ENCODE results near the gene MCRIP1.

The MCRIP1 gene

GRCh38 chr17:81860756-81861568 is 27.9 kb upstream of the MCRIP1 start:
- in situ Hi-C loops (cut with MboI; ENCODE audit: low pct_unique_long_range_greater_than_20kb, low sequenced_read_pairs, unreplicated experiment): no loop called here
- DNase-seq (ENCODE audit: low spot score): peak; percentile 99

DNA sequence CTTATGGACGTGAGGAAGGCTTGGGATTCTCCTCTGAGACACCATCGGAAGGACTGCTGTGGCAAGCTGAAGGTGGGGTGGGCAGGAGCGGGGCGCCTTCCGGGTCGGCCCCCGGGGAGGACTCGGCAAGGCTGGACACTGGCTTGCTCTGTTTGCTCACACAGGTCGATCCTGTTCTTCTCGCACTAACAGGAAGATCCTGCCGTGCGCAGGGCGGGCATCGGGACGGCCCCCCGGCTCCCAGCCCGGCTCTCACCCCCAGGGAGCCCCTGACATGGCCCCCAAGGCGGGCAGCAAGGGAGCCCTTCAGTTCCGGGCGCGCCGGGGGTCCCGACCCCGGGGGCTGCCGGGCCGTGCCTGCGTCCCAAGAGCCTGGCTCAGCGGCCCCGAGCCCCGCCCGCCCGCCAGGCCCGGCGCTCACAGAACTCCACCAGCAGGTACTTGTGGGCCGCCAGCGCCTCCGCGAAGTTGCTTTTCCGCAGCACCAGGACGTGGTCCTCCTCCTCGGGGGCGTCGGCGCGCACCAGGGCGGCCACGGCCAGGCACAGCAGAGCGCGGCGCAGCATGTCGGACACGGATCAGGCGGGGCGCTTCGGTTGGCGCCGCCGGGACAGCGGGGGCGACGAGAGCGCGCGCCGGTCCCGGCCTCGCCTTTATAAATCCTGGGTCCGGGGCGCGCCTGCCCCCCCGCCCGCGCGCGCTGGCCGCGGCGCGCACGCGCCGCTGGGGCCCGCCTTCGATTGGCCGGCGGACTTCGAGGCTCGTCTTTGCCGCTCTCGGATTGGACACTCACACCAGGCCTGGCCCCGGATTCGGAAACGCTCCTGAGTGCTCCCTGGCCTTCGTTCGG is 27.0 kb upstream of the MCRIP1 start, which contains the start of gene P4HB:
P4HB (minus strand) TSS at position 630 of the 850 bp plus-strand sequence; CDS start at position 566, 64 bp downstream.
- TF ChIP-seq, protein P1, sequence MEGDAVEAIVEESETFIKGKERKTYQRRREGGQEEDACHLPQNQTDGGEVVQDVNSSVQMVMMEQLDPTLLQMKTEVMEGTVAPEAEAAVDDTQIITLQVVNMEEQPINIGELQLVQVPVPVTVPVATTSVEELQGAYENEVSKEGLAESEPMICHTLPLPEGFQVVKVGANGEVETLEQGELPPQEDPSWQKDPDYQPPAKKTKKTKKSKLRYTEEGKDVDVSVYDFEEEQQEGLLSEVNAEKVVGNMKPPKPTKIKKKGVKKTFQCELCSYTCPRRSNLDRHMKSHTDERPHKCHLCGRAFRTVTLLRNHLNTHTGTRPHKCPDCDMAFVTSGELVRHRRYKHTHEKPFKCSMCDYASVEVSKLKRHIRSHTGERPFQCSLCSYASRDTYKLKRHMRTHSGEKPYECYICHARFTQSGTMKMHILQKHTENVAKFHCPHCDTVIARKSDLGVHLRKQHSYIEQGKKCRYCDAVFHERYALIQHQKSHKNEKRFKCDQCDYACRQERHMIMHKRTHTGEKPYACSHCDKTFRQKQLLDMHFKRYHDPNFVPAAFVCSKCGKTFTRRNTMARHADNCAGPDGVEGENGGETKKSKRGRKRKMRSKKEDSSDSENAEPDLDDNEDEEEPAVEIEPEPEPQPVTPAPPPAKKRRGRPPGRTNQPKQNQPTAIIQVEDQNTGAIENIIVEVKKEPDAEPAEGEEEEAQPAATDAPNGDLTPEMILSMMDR (IDR thresholded peaks at IDR 0.05; ENCODE audit: extremely low read depth, insufficient read depth, missing control alignments): no peak
- DNase-seq (ENCODE audit: low spot score): peak; percentile 32
- in situ Hi-C loops (cut with MboI; ENCODE audit: low pct_unique_long_range_greater_than_20kb, low sequenced_read_pairs, unreplicated experiment): no loop called here

More at GRCh38 chr17:81860756-81861568, 27.9 kb upstream of the MCRIP1 start:
- TF ChIP-seq, protein P1 (IDR thresholded peaks at IDR 0.05; ENCODE audit: extremely low read depth, insufficient read depth, missing control alignments): no peak

DNA sequence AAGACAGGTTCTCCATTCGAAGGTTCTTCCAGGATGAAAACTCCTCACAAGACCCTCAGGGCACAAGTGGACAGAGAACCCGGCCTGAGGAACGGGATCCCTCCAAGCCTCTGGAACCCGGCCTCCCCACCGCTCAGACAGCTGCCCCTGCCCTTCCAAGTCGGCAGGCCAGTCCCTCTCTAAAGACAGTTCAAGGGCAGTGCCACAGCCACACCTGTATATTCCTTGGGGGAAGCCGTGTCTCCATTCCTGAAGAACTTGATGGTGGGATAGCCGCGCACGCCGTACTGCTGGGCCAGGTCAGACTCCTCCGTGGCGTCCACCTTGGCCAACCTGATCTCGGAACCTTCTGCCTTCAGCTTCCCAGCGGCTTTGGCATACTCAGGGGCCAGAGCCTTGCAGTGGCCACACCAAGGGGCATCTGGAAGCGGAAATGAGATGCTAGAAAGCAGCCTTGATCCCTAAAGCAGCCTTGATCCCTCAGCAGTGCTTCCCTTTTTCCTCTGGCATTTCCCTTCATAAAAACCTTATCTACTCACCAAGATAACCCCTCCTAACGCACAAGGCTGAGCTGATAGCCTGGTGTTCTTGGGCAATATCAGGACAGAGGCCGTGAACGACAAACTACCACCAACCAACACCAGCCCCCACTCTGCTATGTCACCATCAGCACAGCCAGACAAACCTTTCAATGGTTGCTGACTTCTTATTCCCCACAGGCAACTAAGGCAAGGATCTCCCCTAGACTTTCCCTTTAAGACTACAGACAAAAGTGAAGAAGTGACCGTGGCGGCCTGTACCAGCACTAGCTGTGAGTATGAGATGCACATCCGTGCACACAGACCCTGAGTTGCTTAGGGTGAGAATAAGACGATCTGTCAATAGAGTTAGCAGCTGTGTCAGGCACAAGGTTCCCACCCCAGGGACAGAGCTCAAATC is 26.1 kb upstream of the MCRIP1 start:
- TF ChIP-seq, protein P1 (IDR thresholded peaks at IDR 0.05; ENCODE audit: extremely low read depth, insufficient read depth, missing control alignments): no peak
- no peak for DNase-seq (ENCODE audit: low spot score)
- in situ Hi-C loops (cut with MboI; ENCODE audit: low pct_unique_long_range_greater_than_20kb, low sequenced_read_pairs, unreplicated experiment): no loop called here

DNA sequence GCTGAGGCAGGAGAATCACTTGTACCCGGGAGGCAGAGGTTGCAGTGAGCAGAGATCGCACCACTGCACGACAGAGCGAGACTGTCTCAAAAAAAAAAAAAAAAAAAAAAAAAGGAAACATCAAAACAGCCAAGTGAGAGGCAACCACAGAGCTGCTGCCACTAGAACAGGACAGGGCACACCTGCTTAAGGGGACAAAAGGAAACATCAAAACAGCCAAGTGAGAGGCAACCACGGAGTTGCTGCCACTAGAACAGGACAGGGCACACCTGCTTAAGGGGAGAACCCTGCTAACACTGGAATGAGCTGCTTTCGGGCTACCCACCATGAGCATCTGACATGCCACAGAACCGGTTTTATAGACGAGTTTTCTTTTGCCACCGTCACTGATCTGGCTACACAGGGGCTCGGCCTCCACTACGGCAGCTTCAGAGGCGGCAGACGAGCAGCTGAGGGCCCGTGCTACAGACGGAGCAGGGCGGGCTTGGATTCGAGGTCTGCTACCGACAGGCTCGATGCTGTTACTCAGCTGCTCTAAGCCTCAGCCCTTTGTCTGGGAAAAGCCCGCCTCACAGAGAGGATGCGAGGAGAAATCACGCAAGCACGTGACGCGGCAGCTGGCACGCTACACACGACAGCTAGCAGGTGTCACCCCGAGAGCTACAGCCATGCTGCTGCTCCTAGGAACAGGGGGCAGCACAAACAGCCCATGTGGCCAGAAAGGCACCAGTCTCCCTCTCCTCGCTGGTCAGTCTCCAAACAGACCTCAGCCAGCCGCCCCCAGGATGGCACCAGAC is 25.3 kb upstream of the MCRIP1 start:
- in situ Hi-C loops (cut with MboI; ENCODE audit: low pct_unique_long_range_greater_than_20kb, low sequenced_read_pairs, unreplicated experiment): no loop called here
- no peak for DNase-seq (ENCODE audit: low spot score)
- TF ChIP-seq, protein P1 (IDR thresholded peaks at IDR 0.05; ENCODE audit: extremely low read depth, insufficient read depth, missing control alignments): no peak

GRCh38 chr17:81854974-81855774 is 22.1 kb upstream of the MCRIP1 start:
- TF ChIP-seq, protein P1 (IDR thresholded peaks at IDR 0.05; ENCODE audit: extremely low read depth, insufficient read depth, missing control alignments): no peak
- in situ Hi-C loops (cut with MboI; ENCODE audit: low pct_unique_long_range_greater_than_20kb, low sequenced_read_pairs, unreplicated experiment): no loop called here
- DNase-seq (ENCODE audit: low spot score): no peak
